ENCODE results near the gene MEFV.
"Not testable (repeated sequence)": the region's sequence is repeated elsewhere in the genome, so short reads cannot be mapped to it uniquely, and the experiment has no call there.

MEFV gene

GRCh38 chr16:3281222-3281820 lies 24.9 kb upstream of the MEFV start:
- no peak overlapping the region for H3K4me3 ChIP-seq (ENCODE audit: low read length)
- DNase-seq (ENCODE audit: low read depth), result no peak
- TF ChIP-seq, protein P1, sequence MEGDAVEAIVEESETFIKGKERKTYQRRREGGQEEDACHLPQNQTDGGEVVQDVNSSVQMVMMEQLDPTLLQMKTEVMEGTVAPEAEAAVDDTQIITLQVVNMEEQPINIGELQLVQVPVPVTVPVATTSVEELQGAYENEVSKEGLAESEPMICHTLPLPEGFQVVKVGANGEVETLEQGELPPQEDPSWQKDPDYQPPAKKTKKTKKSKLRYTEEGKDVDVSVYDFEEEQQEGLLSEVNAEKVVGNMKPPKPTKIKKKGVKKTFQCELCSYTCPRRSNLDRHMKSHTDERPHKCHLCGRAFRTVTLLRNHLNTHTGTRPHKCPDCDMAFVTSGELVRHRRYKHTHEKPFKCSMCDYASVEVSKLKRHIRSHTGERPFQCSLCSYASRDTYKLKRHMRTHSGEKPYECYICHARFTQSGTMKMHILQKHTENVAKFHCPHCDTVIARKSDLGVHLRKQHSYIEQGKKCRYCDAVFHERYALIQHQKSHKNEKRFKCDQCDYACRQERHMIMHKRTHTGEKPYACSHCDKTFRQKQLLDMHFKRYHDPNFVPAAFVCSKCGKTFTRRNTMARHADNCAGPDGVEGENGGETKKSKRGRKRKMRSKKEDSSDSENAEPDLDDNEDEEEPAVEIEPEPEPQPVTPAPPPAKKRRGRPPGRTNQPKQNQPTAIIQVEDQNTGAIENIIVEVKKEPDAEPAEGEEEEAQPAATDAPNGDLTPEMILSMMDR (conservative IDR thresholded peaks at IDR 0.05; ENCODE audit: low read depth, low read length), result no peak

DNA sequence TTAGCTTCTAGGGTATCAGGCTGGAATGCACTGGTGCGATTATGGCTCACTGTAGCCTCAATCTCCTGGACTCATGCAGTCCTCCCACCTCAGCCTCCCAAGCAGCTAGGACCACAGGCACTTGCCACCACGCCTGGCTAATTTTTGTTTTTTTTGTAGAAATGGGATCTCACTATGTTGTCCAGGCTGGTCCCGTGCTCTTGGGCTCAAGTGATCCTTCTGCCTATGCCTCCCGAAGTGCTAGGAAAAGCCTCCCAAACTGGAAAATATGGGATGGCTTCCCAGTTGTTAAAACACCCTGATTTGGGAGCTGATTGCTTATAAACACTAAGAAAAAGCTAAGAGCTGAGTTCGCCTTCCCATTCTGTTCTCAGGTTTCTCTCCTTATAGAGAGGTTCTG lies 20.2 kb upstream of the MEFV start:
- TF ChIP-seq, protein P1 (conservative IDR thresholded peaks at IDR 0.05; ENCODE audit: low read depth, low read length), result no peak

DNA sequence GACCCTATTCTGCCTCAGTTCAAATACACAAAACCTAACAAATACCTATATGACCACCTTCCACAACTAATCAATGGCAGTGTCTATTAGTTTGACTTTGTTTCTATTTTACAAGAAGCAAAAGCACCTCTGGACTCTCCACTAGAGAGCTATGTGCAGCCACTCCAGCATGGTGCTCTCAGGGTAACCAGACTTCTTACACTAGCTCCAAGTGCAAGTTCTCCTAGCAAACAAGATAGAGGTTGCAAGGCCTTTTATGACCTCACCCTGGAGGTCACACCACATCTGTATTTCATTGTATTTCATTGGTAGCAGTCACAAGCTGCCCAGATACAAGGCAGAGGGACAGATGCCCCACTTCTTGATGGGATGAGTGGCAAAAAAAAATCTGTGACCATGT lies 18.5 kb upstream of the MEFV start:
- TF ChIP-seq, protein P1 (conservative IDR thresholded peaks at IDR 0.05; ENCODE audit: low read depth, low read length), result no peak
- H3K4me3 ChIP-seq (ENCODE audit: low read length), result no peak overlapping the region
- no peak for DNase-seq (ENCODE audit: low read depth)

More for the DNA sequence above, 20.2 kb upstream of the MEFV start:
- no peak for DNase-seq (ENCODE audit: low read depth)
- no peak overlapping the region for H3K4me3 ChIP-seq (ENCODE audit: low read length)

DNA sequence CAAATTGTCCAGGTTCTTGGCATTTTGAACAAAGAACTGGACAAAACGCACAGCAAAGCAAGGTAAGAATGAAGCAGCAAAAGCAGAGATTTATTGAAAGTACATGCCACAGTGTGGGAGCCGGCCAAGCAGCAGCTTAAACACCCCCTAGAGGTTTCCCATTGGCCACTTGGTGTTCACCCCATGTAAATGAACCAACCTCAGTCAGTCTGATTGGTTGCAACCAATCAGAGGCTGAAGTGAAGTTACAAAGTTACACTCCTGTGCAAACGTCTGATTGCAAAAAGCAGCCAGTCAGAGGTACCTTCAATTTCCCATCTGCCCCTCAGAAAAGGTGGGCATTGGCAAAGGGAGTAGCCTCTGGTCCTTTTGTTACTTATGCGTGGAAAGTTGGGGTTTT lies 18.1 kb upstream of the MEFV start:
- no peak overlapping the region for H3K4me3 ChIP-seq (ENCODE audit: low read length)
- DNase-seq (ENCODE audit: low read depth), result no peak
- TF ChIP-seq, protein P1 (conservative IDR thresholded peaks at IDR 0.05; ENCODE audit: low read depth, low read length), result no peak

DNA sequence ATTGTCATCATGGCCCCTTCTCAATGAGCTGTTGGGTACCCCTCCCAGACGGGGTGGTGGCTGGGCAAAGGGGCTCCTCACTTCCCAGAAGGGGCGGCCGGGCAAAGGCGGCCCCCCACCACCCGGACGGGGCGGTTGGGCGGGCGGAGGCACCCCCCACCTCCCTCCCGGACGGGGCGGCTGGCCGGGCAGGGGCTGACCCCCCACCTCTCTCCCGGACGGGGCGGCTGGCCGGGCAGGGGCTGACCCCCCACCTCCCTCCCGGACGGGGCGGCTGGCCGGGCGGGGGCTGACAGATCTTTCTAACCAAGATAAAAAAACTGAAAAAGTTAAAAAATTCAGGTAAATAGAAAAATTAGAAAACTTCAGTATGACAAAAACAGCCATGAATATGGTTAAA lies 14.8 kb upstream of the MEFV start:
- H3K4me3 ChIP-seq (ENCODE audit: low read length); DNase-seq (ENCODE audit: low read depth): not testable (repeated sequence)

DNA sequence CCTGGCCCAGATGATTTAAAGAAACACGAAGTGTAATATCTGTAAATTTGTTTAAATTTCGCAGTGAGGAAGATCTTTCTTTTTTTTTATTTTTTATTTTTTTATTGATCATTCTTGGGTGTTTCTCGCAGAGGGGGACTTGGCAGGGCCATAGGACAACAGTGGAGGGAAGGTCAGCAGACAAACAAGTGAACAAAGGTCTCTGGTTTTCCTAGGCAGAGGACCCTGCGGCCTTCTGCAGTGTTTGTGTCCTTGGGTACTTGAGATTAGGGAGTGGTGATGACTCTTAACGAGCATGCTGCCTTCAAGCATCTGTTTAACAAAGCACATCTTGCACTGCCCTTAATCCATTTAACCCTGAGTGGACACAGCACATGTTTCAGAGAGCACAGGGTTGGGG lies 14.3 kb upstream of the MEFV start:
- H3K4me3 ChIP-seq (ENCODE audit: low read length); DNase-seq (ENCODE audit: low read depth): not testable (repeated sequence)

- no peak overlapping the region for H3K4me3 ChIP-seq (ENCODE audit: low read length)
- TF ChIP-seq, protein P1 (conservative IDR thresholded peaks at IDR 0.05; ENCODE audit: low read depth, low read length), result no peak
- no peak for DNase-seq (ENCODE audit: low read depth)
These were observed 11.9 kb upstream of the MEFV start for GRCh38 chr16:3268294-3268693.

DNA sequence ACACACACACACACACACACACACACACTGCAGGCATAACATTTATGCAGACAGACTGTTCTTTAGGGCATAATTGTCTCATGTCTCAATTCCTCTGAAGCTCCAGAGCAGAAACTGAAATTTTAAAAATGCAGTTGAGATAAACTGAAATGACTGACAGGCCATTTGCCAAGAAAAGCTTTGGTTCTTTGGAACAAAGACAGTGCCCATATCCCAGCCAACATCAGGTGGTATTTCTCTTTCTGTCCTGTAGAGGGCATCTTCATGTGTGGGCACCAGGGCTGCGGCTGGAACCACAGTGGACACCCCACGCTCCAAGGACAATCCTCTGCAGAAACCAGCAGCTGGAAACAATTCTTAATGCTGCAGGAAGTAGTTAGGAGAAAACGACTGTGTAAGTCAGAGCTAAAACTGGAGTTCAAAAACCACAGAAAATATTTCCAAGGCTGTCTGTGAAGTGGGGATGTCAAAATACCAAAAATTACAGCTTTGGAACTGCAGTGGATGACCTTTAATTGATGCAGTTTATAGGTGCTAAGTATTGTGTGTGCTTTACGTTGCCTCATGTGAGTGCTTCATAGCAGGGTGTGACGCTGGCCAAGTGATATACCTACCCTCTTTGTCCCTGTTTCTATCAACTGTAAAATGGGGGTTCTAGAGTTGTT lies 10.6 kb upstream of the MEFV start:
- DNase-seq (ENCODE audit: low read depth), result no peak
- H3K4me3 ChIP-seq (ENCODE audit: low read length), result no peak overlapping the region
- TF ChIP-seq, protein P1 (conservative IDR thresholded peaks at IDR 0.05; ENCODE audit: low read depth, low read length), result peak; percentile 65

All from retinal pigment epithelial cell (primary cell).